Iris pigment epithelial cell (primary cell): ENCODE results near the gene PDE6A.
A peak's percentile ranks its signal among the peaks of the same experiment; 100 is the strongest.

Experiments used
- DNase-seq: peaks from one replicate; pipeline ENCODE4 v3.0.0-alpha.2; 2011; ENCODE audit warnings: low read depth

PDE6A gene

DNA sequence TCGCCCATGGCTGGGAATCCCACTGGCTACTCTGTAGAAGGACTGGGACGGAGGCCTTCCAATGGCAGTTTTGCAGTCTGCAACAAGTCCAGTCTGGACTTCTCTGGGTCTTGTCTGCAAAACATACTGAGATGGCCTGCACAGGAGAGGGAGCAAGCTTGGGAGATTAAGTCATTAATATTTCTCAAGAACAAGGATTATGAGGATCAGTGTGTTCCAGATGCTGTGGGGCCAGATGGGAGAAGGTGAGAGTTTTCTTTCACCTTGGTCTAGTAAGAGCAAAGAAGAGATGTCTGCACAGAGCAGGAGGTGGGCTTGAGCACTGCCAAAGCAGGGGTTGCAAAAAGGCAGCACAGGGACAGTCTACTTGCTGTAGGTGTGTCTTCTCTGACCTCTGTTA is at the start of gene PDE6A:
Gene PDE6A, minus strand, starts transcription at position 128 of the 400 bp plus-strand sequence. Its CDS starts 120 bp downstream, at position 8.
- DNase-seq, result peak; percentile 36

DNA sequence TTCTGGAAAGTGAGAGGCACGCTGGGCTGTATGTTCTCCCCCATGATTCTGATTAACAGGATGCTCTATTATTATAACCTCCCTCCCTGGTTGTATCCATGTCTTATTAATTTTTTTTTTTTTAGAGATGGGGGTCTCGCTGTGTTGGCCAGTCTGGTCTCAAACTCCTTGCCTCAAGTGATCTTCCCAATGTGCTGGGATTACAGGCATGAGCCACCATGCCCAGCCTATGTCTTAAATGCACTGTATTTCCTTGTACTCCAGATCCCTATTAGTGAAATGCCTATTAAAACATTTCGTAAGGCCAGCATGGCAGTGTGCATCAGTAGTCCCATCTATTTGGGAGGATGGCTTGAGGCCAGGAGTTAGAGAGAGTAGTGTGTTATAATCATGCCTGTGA is 48.9 kb upstream of the PDE6A start:
- DNase-seq, result no peak

DNA sequence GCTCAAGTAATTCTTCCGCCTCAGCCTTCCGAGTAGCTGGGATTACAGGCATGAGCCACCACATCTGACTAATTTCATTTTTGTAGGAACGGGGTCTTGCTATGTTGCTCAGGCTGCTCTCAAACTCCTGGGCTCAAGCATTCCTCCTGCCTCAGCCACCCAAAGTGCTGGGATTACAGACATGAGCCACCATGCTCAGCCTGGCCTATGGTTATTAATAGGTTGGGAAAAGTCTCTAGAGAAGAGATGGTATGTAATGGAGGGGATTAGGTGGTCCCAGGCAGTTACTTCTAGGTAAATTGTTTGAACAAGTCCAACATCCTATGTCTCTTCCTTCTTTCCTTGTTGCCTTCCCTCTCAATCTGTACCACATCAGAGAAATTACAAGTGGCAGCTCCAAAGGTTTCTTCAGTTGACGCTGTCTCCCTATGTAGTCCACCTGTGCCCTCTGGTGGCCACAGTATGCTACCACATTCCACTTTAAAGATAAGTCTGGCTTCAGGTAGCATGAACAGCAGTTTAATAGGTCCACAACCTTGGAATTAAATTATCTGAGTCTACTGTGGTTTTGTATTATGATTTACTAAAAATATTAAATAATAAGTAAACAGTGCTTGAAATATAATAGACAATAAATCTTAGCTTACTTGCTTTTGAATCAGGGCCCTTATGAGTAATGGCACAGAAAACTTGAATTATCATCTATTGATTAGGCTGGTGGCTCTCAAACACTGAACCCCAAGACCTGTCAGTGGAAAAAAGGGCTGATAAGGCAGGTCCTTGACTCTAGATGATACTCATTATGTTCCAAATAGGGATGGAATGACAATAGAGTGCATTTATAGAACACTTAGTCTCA is 46.2 kb upstream of the PDE6A start:
- peak; percentile 70 for DNase-seq

DNA sequence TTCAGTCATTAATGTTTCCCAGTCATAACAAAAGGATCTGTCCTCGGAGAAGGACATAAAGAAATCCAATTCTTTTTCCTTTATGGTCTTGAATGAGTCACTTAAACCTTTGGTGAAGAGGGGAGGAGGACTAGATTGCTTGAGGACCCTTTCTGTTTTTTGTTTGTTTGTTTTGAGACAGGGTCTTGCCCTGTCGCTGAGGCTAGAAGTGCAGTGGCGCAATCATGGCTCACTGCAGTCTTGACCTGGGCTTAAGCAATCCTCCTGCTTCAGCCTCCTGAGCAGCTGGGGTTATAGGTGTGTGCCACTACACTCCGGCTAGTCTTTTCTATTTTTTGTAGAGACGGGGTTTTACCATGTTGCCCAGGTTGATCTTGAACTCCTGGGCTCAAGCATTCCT is 43.5 kb upstream of the PDE6A start:
- DNase-seq, result no peak

DNA sequence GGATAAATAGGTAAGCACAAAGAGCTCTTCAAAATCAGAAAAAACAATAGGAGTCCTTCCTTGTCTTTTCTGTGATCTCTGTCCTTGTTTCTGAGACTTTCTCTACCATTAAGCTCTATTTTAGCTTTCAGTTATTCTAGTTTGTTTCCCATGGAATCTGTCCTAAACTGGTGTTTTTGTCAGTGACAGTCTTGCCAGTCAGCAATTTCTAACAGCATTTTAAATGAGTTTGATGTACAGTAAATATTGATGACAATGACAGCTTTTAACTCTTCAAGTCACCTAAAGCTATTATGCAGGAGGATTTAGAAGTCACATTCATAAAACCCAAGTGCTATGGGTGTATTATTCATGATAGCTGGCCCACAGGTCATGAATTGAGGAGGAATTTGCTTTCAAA is 37.9 kb upstream of the PDE6A start:
- no peak for DNase-seq

DNA sequence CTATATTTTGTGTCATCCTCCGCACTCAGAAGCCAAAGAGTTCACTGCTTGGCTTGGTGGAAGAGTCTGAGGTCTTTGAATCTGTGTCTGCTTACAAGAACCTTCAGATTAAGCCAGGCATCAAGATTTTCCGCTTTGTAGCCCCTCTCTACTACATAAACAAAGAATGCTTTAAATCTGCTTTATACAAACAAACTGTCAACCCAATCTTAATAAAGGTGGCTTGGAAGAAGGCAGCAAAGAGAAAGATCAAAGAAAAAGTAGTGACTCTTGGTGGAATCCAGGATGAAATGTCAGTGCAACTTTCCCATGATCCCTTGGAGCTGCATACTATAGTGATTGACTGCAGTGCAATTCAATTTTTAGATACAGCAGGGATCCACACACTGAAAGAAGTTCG is 36.6 kb upstream of the PDE6A start:
- no peak for DNase-seq

DNA sequence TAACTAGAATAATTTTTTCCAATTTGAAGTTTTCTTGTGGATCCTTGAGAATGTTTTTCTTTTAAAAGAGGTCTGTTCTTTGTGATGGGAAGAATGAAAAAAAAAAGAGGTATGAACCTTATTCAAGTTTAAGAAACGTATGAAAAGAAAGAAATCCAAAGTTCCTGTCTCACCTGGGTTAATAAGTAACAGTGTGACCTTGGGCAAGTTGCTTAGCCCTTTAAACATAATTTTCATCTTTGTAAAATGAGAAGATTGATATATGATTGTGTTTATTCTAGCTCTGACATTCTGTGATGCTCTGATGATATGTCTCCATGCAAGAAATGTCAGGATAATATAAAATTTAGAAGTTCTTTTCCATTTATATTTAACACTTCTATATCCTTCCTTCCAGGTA is 35.3 kb upstream of the PDE6A start:
- no peak for DNase-seq

DNA sequence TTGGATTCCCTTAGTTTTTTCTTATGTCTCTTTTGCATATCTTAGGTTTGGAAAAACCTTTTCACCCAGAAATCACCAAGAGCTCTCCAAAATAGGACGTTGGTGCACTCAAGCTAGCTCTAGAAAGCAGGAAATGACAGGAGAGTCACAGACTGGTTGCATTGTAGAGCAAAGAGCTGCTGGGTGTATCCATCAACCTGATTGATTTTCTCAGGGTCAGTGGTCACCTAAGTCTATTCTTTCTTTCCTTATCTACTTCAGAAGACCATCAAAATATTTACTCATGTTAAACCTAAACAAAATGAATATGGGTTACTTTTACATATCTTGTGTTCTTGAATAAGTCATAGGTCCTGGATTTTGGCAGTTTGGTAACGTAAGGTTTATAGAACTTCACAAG is 30.8 kb upstream of the PDE6A start:
- DNase-seq, result no peak

DNA sequence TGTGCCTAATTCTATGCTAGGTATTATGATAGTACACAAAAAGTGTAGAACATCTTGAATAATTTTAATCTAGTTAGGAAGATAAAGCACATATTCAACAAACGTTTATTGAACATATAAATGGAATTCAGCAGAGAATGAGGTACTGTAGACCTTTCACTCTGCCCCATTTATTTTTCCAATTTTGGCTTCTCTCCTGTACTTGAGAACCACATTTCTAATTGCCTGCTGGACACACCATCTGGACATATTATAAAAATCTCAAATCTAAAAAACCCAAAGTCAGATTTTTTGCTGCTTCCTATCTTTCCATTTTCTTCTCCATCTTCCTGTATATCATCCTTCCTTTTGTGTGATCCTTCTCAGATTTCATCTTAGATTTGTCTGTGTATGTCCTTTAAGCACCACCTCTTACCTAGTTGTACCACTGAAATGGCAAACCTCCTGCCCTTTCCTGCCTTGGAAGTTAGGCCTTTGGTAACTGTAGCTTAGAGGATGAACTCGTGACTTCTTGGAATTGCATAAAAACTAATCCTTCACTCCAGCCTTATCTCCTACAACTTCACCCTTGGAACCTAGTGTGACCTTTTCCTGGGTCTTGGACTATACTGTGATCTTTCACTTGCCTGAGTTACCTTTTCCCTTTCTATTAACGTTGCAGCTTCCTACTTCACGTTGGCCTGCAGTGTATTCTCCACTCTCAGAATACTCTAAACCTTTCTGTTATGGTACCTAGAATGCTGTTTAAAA is 24.8 kb upstream of the PDE6A start:
- DNase-seq, result no peak

DNA sequence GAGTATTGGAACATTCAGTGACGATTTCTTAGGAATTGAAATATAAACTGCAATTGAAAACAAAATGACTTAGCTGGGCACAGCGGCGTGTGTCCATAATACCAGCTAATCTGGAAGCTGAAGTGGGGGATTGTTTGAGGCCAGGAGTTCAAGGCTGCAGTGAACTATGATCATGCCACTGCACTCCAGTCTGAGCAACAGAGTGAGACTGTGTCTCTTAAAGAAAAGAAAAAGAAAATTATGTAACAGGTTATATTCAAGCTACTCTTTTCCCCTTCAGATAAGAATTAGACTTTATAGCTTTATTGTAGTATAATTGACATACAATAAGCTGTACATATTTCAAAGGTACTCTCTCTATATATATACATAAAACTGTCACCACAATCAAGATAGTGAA is 22.4 kb upstream of the PDE6A start:
- no peak for DNase-seq

DNA sequence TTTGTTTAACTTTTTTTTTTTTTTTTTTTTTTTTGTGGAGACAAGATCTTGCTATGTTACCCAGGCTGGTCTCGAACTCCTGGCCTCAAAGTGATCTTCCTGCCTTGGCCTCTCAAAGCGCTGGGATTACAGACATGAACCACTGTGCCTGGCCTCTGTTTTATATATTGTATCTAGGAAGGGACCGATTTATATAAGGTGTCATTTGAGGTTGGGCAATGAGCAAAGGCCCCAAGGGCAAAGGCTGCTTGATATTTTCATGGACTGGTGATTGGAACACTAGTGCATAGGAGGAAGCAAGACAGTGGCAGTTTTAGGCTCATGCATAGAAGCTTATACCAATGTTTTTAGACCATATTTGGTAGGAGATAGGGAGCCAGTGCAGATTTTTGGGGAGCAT is 19.1 kb upstream of the PDE6A start:
- no peak for DNase-seq

DNA sequence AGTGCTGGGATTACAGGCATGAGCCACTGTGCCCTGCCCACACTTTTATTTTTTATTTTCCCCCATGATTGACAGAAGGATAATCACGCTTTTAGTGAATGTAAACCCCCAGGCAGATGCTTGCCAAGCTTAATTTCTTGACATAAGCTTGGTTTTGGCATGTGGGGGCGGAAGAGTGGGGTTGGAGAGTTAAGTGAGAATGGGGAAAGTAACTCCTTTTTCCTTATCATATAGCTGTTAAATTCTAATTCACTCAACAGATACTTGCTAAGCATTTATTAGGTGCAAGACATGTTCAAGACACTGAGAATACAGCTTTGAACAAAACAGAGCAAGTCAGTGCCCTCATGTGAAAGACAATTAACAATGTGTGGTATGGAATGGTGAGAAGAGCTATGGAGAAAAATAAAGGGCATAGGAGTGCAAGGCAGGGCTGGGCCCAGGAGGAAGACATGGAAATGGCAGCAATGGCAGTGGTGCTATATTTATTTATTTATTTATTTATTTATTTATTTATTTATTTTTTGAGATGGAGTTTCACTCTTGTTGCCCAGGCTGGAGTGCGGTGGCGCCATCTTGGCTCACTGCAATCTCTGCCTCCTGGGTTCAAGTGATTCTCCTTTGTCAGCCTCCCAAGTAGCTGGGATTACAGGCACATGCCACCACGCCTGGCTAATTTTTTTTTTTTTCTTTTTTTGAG is 18.2 kb upstream of the PDE6A start:
- DNase-seq, result no peak

DNA sequence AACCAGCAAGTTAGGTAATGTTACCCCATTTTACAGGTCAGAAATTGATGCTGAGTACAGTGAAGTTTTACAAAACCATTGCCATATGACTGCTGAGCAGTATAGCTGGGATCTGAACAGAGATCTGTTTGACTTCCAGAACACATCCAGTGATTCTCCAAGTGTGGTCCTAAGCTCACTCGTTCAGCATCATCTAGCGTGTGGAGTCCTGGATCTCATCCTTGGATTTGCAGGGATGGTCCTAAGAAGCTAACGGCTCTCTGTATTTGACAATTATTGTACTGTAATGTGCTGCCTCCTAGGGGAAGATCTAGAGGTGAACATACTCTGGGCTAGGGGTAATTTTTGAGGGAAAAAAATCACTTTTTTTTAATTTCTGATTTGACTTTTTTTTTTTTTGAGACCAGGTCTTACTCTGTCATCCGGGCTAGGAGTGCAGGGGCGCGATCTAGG is 17.4 kb upstream of the PDE6A start:
- peak; percentile 65 for DNase-seq

DNA sequence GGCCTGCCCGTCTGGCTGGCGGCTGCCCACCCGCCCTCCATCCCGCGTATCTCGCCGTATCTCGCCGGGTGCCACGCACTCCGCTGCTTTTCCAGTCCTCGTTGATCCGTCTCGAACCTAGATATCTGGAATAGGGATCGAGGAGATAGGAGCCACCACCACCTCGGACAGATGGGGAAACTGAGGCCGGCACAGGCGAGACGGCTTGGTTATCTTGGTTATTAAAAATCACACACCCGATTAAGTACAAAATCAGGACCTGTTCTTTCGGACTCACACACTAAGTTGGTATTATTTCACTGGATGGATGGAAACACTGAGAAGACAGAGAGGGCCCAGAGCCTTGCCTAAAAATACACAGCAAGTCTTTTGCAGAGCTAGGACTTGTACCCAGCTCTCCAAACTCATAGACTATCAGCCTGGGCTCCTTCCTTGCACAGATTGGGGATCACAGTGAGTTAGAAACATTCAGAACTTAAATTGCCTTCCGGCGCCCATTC is 16.6 kb upstream of the PDE6A start:
- DNase-seq, result no peak

DNA sequence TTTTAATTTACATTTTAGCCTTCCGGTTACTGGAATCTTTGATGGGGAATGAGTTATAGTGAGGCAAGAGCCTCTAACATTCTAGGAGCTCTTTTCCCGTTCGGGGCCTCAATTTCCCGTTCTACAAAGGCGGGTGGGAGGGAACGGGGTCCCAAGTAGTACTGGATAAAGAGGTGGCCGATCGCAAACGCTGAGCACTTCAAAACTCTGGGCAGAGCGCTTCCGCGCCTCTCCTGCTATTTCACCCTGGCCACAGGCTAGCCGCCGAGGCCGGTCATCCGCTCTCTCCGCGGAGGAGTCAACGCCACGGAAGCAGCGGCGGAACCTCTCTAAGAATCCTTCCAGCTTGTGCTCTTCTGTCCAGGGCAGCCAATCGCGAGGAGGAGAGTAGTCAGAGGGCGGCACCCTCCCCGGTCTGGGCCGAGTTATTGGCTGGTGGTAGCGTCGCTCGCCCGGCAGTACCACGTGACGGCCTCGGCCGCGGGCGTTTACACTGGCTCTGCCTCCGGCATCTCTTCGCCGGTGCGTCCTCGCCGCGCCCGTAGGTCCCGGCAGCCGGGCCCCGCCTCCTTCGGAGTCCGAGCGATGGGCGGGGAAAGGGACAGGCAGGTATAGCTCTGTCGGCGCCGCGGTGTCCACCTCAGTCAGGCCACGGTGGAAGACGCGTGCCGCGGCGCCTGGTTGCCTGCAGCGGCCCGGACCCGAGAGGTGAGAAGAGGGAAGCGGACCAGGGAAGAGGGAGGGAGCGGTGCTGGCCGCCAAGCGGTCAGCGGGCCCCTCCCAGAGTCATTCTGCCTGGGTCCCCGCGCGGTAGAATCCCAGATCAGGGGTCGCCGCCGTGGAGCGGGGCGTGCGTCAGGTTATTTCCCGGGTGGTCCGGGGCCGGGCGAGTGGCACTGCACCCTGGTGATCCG is 15.9 kb upstream of the PDE6A start, which contains the start of gene SLC26A2:
Gene SLC26A2, plus strand, starts transcription at position 487 of the 914 bp plus-strand sequence. CDS start 16,895 bp downstream, outside the sequence.
- DNase-seq, result peak; percentile 99

DNA sequence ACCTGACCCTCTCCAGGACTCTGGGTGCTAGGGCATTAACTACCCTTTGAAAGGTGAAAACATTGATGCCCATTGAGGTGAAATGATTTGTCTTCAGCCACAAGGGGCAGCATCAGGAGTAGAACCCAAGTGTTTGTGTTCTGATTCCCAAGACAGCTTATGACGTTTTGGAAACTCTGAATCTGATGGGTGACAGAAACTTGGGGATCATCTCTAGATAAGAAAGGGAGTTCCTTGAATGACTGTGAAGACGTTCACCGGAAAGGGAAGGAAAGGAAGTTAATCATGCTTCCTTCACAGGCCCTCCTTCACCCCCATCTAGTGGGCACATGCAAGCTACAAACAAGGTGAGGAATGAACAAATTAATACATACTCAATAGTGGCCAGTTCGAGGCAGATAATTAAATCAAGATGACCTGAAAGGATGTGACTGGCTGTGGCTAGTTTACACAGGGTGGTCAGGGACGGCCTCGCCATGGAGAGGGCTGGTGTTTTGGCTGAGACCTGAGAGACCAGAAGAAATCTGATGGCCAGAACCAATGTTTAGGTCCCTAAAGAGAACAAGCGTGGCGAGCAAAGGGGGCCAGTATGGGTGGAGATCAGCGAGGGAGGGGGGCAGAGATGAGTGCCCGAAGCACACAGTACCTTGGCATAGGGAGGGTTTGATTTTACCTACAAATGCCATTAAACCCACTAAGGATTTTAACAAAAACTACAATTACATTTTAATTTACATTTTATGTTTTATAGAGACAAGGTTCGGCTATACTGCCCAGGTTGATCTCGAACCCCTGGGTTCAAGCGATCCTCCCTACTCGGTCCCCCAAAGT is 15.0 kb upstream of the PDE6A start:
- peak; percentile 90 for DNase-seq

DNA sequence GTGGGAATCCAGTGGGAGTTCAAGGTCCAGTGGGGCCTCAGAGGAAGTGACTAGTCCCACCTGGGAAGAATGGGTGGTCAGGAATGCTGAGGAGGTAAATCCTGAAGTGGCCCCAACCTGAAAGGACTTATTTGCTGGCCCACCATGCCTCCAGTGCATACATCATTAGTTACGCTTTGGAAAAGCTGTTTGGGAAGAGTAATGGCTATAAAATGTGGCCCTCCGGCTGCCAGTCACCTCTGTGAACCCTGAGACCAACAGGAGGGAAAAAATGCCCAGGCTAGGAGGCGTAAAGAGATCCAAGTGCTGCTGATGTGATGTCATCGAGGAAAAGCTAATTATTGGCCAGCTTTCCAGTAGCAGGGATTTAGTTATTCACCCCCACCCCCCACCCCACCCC is 13.3 kb upstream of the PDE6A start:
- DNase-seq, result no peak

DNA sequence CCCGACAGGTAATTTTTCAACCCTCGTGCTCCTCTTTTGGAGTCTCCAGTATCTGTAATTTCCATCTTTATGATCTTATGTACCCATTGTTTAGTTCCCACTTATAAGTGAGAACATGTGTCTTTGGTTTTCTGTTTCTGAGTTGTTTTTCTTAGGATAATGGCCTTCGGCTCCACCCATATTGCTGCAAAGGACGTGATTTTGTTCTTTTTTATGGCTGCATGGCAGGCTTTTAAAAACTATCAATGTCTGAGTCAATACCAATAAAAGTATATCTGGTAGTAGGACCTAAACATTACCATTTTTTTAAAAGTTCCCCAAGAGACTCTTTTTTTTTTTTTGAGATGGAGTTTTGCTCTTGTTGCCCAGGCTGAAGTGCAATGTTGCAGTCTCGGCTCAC is 12.1 kb upstream of the PDE6A start:
- DNase-seq, result no peak

DNA sequence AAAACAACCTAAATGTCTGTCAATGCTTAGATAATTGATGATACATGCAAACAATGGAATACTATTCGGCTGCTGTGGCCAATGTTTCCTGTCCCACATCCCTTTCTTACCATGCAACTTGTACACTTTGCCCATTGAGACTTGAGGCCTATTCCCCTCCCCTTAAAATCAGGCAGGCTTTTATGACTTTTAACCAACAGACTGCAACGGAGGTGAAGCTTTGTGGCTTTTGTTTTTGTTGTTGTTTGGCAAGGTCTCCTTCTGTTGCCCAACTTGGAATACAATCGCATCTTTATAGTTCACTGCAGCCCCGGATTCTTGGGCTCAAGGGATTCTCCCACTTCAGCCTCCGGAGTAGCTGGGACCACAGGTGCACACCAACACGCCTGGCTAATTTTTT is 10.2 kb upstream of the PDE6A start:
- no peak for DNase-seq

DNA sequence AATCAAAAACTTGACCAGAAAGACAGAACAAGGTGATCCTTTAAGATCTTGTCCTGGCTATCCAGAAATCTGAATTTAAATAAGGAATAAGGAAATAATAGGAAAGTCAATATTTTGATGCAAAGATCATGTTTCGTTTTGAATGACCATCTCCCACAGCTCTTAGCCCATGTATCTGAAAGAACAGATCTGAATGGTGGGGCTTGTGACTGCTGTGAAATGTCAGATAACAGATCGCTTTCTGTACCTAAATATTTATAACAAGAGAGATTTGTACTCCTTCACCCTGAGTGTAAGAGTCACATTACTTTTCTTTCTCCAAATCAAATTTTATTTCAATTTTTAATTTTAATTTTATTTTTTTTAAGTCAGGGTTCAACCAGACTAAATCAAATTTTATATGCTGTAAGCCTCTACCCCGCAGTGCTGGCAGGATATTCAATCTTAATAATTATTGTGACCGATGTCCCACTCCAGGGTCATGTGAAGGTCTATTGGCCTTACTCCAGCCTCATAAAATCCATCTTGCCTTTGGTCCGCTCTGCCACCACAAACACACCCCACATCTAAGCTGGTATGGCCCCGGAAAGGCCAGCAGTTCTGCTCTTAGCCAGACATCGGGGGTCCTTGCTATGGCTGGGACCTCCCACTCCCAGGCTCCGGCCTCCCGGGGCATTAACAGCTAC is 9.0 kb upstream of the PDE6A start:
- no peak for DNase-seq
